SKM-1 (cell line): ENCODE data around the gene CTNND2.

Experiments
- DNase-seq: peaks from one replicate; lab custom pipeline; 2025; ENCODE audit not compliant: unreplicated experiment; lab: John Stamatoyannopoulos, UW

The CTNND2 gene

DNA sequence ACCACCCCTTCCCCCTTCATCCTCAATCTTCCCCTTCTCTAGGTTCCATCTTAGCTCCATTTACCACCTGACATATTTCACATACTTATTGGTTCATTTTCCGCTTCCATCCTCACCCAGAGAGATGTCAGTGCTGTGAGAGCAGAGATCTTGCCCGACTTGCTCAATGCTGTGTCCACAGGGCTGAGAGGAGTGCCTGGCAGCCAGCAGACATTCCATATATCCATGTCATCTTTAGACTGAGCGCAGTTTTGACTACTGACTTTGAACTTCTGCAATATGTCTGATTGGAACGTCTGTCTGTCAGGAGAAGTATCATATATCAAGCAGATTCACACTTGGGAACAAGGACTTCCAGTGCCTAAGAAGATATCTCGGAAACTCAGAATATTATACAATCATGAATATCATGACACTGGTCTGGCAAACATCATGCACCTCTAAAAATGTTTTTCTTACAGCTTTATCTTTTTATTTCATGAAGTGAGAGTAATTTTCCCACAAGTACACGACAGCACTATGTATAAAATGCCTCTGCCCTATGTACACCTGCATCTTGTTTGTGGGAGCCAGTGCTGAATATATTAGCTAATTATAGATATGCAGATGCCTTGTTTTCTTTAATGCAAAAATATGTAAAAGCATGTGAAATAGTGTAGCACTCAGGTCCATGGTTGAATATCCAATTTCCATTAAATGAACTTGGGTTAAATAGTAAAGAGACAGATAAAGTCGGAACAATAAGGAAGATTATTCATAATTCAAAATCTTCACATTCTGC, 689.2 kb downstream of the CTNND2 start:
- no peak for DNase-seq

DNA sequence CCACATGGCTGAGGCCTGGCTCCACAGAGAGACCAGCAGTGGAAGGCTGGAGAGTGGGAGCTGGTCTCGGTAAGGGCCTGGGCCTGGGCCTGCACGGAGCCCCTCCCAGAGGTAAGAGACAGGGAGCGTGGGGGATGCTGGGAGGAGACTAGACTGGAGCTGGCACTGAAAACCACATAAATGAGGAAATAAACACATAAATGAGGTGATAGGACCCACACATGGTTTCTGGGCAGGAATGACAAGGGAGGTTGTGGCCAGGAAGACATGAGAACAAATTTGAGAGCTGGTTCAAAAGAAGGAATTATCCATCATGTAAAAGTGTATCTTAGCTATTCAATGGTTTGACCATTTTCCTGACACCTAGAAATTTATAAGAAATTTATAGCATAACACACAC, 691.5 kb downstream of the CTNND2 start:
- DNase-seq: no peak

DNA sequence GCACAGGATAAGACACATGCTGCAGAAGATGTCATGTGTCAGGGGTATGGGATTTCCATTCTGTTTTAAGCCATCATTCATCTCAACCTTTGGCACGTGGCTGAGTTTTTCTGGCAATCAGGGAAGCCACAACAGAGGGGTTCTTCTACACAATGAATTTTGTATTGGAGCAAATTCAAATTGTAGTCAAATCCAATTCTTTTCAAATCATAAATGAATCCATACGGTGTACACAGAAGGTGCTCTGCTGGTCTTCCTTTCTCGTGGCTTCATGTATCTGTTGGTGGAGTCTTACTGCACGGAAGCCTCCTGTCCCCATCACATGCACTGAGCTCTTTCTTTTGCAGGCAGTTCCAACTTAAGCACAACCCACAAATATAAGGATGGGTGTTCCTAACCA, 706.5 kb downstream of the CTNND2 start:
- DNase-seq: no peak

DNA sequence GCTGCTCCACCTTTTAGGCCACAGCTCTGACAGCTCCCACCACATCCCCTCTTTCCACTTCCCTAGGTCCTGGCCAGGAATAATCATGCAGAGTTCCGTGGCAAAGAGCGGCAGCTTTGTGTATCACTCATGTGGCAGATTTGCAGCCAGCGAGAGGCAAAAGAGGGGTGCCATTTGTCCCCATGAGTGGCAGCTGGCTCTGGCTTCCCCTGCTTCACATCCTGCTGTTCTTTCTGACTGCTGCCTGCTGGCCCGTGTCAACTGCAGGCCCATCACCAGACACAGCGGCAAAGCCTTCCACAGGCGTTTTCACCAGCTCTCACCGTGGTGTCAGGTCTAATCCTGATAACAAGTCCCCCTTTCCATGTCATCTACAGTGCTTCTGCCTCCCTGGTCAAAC, 712.6 kb downstream of the CTNND2 start:
- no peak for DNase-seq

DNA sequence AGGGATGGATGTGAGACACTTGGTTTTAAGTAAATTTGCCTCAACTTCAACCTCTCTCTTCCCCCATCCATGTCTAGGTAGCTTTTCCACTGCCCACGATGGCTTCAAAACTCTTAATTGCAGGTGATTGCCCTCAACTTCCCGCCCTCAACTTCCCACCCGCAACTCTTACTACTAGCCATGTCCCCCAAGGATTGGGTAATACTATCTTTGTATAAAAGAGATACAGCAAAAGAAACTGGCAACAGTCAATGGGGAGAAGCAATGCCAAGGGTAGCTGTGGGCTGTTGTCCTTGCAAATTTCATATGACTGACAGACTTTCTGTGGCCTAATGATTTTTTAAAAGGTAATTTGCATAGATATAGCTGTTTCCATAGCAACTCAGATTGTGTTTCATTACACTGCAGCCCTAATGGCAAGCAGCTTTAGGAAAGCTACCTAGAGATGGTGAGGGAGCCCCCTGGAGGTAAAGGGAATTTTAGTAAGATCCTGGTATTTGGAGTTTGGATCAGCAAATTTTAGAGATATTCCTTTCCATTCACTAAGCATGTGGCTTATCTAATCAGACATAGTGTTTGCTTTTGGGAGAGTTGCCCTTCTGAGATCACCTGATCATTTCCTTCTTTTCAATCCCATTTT, 721.7 kb downstream of the CTNND2 start:
- DNase-seq: no peak

DNA sequence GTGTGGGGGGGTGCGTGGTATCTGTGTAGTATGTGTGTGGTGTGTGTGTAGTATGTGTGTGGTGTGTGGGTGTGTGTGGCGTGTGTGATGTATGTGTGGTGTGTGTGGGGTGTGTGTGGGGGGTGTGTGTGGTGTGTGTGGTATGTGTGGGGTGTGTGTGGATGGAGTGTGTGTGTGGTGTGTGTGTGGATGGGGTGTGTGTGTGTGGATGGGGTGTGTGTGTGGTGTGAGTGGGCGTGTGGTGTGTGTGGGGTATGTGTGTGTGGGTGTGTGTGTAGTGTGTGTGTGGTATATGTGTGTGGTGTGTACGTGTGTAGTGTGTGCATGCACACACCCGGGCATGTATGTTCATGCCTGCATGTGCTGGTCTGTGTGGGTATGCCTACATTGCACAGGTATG, 722.3 kb downstream of the CTNND2 start:
- DNase-seq: no peak

DNA sequence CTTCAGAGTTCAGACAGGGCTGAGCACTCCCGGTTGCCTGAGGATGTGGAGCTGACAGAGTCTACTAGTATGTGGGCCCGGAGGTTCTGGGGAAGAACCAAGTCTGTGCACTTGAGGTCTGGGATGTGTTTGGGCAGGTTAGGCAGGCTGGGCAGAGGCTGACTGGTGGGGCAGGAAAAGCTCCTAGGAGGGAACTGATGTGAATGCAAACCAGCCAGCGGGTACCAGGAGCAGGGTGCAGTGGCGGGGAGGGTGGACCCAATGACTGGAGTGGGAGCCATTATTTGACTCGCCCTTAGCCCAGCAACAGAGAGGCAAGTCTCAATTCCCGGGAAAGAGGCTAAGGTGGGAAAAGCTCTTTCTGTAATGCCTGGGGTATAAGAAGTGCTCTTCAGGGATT, 723.4 kb downstream of the CTNND2 start:
- DNase-seq: no peak

DNA sequence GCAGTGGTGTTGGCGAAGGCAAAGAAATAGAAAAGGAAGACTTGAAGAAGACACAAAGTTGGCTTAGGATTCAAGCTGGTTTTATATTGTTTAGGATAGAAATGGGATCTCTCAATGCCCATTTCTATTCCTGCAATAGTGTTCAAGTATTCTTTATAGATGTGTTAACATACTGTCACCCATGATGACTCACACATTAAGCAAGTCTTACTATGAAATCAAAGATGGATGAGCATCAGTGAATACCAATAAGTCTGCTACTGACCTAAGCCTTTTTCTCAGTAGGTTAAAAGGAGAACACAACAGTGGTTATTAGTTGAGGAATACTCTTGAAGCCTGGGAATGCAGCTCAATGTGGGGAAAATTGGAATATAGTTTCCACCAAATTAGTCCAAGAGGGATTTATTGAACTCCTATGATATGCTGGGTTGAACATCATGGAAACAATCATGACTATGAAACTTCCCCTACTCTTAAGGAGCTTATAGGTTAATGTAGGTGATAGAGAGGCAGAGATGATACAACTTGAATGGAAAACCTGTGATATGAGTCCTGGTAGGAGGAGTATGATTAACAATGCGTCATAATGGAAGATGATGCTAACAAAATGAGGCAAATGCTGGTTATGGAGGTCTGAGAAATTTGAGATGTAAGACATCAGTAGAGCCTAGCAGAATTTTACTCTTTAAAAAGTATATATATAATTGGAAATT, 726.1 kb downstream of the CTNND2 start:
- DNase-seq: no peak

DNA sequence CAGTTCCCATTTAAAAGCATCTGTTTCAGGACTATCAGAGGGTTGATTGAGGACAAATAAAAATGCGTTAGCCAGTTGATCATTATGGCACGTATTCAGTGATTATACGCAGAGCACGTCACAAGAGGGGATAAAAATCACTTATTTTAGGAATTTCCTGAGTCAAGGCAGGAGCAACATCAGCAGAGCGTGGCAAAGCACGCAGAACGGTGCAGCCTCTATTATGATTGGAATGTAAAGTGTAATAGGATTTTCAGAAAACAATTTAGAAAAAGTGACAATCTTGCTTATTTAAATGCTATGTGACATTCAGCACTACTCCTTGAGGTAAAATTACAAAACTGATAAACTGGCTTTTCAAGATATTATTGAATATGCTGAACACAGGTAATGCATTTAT, 729.7 kb downstream of the CTNND2 start:
- DNase-seq: no peak

DNA sequence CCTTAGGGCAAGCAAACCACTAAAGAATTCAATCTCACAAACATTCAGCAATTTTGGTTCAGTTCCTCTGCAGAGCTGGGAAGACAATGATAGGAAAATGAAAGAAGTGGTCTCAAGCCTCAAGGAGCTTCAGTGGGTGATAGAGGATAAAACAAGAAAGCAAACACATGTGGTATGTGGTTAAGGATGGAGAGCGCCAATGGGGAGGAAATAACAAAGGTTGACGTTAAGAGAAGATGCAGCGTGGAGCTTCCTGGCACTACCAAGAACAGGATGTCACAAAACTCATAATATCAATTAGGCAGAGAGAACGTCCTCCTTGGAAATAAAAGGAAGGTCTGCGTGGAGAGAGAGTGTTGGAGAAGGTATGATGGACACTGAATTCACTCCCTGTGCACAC, 731.8 kb downstream of the CTNND2 start:
- no peak for DNase-seq

DNA sequence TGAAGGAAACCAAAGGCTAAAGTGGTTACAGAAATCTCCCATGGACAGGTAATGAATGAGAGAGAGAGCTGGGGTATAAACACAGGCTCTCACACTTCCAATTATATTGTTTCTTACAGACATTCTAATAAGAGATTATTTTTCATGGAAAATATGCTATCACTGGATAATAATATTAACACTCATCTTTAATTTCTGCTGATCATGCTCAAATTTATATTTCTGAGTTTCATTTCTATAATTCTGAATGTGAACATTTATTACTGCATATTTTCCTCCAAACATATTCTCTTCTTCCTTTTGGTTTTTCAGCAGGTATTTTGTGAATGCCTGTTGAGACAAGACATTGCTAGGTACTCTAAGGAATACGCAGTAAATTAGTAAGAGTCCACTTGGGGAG, 733.0 kb downstream of the CTNND2 start:
- no peak for DNase-seq

DNA sequence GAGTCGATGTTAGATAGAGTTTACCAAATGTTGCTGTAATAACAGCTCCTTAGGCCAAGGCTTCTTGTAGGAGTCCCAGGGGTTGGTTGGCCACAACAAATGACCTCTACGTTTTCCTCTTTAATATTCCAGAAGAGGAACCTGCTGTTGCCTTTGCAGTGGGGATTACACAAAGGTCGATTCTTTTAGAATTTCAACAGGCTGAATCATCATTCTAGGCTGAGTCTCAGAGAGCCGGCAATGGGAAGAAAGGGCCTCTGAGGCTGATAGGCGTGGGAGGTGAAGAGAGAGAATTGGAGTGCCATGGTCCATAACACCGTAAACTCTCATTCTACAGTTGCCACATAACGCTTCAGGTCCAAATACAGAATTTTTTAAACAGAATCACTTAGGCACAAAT, 737.3 kb downstream of the CTNND2 start:
- no peak for DNase-seq

DNA sequence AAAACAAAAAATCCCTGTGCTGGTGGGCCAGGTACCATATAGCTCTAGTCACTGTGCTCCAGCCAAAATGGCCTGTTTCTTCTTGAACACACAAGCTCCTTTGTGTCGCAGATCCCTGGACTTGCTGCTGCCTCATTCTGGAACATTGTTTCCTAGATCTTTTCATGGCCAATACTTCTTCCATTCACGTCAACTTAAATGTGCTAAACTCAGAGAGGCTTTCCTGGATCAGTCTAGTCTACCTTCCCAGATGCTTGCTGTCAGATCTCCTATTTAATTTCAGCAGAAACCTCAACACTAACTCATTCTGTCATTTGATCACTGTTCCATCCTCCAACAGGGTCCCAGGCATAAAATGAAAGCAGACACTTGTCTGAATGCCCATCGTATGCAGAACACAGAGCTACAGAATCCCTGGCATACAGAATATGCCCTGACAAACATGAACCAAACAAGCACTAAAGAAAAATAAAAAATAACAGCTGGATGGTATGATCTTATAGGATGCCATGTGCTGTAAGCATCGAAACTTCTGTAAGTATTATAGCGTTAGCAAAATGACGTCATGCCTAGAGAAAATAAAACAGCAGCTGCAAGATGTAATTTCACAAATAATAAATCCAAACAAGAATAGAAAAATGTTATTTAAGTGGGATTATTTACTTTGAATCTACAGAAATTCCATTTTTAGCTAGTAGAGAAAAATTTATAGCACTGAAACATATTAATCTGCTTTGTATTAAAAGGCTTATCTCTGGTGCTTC, 739.5 kb downstream of the CTNND2 start:
- no peak for DNase-seq

DNA sequence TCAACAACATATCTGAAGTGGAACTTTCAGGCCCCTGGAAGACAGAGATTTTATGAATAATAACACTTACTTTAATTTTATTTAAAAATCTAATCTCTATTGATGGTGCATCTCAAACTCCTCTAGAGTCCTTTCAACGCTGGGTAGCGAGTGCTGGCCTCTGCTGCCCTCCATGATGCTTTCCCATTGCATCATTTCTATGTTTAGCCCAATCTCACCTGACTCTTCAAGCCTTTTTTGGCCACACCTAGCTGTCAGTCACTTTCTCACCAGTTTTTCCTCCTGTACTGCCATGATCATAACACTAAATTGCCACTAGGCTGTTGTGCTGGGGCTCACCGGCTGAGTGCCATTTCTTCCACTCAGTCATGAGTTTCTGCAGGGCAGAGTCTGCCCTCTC, 747.1 kb downstream of the CTNND2 start:
- no peak for DNase-seq

DNA sequence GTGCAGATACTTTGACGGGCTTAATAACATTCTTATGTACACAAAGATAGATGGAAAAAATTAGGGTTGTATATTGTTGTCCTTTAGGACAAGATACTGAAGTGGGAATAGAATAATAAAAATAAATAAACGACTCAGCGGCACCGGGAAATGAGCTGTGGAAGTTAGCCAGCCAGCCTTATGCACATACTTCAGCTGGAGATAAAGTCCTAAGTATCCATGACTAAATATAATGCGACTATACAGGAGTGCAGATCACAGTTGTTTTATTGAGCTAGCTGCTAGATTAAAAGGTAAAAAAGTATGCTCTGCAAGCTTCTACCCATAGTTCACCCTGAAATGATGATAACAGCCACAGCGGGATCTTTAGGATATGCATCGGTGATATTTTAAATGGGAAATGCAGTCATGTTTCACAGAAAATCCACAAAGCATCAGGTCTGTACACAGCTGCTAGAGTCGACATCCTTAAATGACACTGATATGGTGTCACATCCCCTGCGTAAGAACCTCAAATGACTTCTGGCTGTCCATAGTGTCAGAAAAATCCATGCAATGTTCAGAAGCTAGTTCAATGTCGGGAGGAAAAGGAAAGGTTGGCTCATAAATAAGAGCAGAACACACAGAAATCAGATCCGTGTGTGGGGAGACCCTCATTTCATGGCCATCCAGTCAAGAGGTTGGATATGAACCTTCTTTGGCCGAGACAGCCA, 750.4 kb downstream of the CTNND2 start:
- no peak for DNase-seq

DNA sequence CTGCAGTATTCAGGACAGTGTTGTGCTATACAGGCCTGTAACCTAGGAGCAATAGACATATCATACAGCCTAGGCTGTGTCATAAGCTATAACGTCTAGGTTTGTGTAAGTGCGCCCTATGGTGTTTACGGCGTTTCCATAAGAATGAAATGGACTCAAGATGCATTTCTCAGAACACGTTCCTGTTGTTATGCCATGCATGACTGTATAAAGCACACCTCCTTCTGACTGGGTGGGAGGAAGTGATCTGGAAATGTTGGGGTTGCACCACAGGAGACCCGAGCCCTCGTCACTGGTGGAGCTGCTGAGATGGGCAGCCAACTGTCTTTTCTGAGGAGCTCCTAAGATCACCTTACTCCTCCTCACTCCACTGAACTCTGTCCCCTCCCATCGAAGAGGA, 751.9 kb downstream of the CTNND2 start:
- DNase-seq: no peak

DNA sequence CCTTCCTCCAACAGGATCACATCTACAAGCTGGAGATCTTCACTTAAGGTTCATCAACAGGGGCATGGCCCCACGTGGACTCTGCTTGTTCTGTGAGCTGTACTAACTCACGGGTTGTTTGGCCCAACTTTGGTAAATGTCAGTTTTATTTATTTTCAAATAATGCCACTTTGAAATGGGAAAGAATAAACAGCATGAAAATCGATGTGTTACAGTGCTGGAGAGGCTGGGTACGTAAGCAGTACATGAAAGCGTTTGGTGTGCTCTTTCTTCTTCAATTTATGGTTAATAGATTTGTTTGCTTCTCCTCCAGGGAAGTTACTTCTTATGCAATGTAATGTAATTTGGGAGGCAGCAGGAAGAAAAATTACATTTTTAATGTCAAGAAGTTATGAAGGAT, 753.3 kb downstream of the CTNND2 start:
- no peak for DNase-seq

DNA sequence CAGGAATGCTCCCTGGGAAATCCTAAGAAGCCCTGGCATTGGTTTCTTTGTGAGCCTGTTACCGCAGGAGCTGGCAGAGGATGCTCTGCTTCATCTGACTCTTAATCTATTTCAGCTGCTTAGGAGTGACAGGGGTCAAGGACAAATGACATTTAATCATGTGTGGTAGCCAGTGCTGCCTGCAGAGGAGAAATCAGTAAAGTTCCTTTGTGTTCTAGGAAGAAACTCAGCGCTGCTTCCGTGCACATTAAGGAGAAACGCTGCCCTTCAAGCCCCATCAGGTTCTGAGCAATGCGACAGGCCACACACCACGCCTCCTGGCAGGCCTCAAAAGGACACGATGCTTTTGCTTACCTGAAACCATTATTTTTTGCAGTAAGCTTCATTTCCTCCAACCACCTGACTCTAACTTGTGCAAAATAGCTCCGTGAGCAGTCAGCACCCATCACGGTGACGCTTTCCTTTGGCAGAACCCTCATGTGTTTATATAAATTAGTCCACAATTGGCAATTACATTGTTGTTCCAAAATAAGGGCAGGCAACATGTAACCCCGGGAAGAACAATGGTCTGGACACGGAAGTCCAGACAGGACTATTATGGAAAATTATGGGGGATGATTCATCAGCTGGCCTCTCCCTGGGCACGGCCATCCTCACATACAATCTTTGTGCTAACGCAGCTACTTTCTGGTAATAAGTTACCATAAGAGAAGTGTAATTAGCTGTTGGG, 755.3 kb downstream of the CTNND2 start:
- DNase-seq: no peak

DNA sequence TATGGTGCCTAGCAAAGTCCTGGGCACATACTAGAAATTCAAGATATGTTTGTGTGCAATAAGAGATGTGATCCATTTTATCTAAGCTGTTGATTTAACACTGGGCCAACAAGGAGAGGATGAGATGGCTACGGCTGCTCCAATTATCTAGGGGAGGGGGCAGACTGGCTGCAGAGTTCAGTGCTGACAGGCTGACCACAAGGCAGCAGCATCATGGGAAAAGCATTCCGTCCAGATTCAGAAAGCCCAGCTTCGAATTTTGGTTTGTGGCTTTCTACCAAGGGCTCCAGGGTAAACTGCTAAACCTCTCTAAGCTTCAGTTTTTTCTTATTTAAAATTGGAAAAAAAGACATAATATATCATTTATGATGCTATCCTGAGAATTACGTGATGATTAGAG, 758.1 kb downstream of the CTNND2 start:
- DNase-seq: no peak
